HCT116 (cell line): Measurements from ENCODE around the gene RAPGEF2.

Source experiments
- CTCF ChIP-seq, 3 experiments: fragments of 200-600 bp in 1 of 3; sonication (generic) in 1 of 3; IDR thresholded peaks in 2 of 3; conservative IDR thresholded peaks in 1 of 3; 2 replicates each; pipeline ENCODE4 v1.5.1; 2012 to 2017; ENCODE audit warnings: low read depth in 2 of 3, low read length in 2 of 3, antibody characterized with exemption in 1 of 3, borderline replicate concordance in 1 of 3, control low read depth in 1 of 3, mild to moderate bottlenecking in 1 of 3, mixed read lengths in 1 of 3, mixed run types in 1 of 3, moderate library complexity in 1 of 3; ENCODE audit not compliant: insufficient read depth in 1 of 3
- POLR2AphosphoS5 ChIP-seq: IDR thresholded peaks from 2 replicates; pipeline ENCODE4 v1.6.1; 2011; ENCODE audit warnings: mild to moderate bottlenecking, low read depth, low read length, moderate library complexity

GRCh38 chr4:159077702-159078495 lies 25.0 kb upstream of the RAPGEF2 start:
- TF ChIP-seq CTCF (IDR thresholded peaks at IDR 0.05 in 2 of 3, conservative IDR thresholded peaks at IDR 0.05 in 1 of 3; ENCODE audit: borderline replicate concordance in 1 of 3, insufficient read depth in 1 of 3, low read depth in 2 of 3, low read length in 2 of 3) (no peak), POLR2AphosphoS5 (no peak)
